HuH-7 (cell line): ENCODE results near the gene CELA2A.
A peak's percentile ranks its signal among the peaks of the same experiment; 100 is the strongest.
"Not testable (repeated sequence)": the region's sequence is repeated elsewhere in the genome, so short reads cannot be mapped to it uniquely, and the experiment has no call there.

Source experiments
- DNase-seq: peaks from one replicate; pipeline ENCODE4 v3.0.0; 2011; ENCODE audit warnings: low spot score

CELA2A gene

DNA sequence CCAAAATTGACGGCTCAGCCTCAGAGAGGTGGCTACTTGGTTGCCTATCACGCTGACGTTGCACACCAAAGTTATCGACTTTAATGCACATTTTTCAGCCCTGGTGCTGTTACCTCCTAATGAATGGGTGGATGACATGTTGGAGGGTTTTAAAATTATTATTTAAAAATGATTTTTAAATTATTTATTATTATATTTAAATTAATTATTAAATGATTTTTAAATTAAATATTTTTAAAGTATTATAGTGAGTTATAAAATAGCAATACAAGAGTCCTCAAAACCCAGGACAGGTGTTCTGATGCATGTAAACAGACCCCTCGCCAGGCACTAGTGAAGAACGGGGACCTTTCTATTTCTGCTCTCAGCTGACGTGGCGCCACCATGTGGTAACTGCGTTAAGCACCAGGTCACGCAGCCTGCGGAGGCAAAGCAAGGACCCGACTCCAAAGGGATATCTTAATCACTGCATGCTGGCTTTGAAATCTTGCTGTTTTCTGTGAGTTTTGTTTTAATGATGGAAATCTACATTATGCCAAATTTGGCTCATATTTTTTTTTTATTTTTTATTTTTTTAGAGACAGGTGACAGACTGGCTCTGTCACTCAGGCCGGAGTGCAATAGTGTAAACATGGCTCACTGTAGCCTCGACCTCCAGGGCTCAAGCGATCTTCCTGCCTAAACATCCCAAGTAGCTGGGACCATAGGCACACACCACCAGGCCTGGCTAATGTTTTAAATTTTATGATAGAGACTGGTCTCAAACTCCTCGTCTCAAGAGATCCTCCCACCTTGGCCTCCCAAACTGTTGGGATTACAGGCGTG, 44.9 kb downstream of the CELA2A start:
- DNase-seq: peak; percentile 77

GRCh38 chr1:15504436-15504835, 47.9 kb downstream of the CELA2A start:
- no peak for DNase-seq

GRCh38 chr1:15506831-15507230, 50.3 kb downstream of the CELA2A start:
- no peak for DNase-seq

- no peak for DNase-seq
Observed at GRCh38 chr1:15507278-15507677, 50.7 kb downstream of the CELA2A start.

GRCh38 chr1:15508700-15509487, 52.4 kb downstream of the CELA2A start:
- no peak for DNase-seq

GRCh38 chr1:15509586-15509985, 53.1 kb downstream of the CELA2A start:
- DNase-seq: no peak

DNA sequence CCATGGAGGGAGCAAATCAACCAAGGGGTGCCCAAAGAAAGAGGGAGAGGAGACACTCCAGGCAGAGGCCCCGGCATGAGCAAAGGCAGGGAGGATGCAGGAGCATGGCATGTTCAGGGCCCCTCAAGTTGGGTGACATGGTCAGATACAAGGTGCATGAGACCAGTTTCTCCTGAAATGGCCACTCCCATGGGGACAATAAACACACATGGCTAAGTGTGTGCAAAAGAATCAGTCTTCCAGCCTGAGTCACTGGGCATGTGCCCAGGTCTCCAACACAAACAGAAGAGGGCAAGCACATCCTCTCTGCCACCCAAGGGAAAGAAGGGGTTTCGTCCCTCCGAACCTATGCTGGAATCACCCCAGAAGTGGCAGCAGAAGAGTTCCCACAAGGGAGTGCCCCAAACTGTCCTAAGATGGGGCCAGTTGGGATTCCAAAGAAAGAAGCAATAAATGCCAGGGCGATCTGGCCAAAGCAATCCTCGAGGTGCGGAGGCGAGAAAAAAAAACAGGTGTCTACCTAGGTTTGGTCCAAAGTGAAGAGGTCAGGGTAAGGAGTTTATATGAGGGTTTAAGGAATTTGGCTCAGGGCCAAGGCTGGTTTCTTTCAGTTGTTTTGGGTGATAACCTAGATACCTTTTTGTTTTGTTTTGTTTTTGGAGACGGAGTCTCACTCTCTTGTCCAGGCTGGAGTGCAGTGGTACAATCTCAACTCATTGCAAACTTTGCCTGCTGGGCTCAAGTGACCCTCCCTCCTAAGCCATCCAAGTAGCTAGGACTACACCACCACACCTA, 54.3 kb downstream of the CELA2A start:
- no peak for DNase-seq

DNA sequence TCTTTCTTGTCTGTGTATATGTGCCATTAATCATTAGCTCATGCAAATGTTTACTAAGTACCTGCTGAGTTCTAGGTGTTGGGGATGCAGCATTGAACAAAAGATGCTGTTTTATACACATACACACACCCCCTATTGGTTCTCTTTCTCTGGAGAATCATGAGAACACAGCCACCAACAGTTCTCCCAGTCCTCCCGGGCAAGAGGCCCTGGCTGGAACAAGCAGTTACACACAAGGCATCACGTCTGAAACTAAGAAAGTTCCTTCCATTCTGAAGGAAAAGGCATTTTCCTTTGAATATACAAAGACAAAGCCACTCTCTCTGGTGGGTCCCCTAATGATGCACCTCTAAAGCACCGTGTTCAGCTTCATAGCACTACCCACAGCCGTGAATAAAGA, 56.7 kb downstream of the CELA2A start:
- no peak for DNase-seq

GRCh38 chr1:15513919-15514318, 57.4 kb downstream of the CELA2A start:
- no peak for DNase-seq

GRCh38 chr1:15514557-15514956, 58.0 kb downstream of the CELA2A start:
- not testable (repeated sequence) for DNase-seq

- DNase-seq: no peak
Observed at GRCh38 chr1:15515022-15515663, 58.6 kb downstream of the CELA2A start.

- DNase-seq: no peak
Observed at GRCh38 chr1:15519625-15520024, 63.1 kb downstream of the CELA2A start.

DNA sequence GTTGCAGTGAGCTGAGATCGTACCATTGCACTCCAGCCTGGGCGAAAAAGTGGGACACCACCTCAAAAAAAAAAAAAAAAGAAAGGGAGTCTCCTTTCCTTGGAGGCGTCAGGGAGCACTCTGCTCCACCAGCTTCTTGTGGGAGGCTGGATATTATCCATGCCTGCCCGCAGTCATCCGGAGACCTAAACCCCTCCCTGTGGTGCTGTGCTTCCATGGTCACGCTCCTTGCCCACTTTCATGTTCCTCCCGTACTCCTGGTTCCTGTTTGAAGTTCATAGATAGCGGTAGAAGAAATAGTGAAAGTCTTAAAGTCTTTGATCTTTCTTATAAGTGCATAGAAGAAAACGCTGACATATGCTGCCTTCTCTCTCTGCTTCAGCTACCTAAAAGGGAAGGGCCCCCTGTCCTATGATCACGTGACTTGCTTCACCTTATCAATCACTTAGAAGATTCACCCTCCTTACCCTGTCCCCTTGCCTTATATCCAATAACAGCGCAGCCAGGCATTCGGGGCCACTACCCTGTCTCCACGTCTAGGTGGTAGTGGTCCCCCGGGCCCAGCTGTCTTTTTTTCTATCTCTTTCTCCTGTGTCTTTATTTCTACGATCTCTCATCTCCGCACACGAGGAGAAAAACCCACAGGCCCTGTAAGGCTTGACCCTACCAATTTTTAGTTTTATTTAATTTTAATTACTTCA, 64.8 kb downstream of the CELA2A start:
- not testable (repeated sequence) for DNase-seq
